Right ventricle myocardium superior (tissue), 1 donor: ENCODE data around the gene PURA. TPM values are rescaled to one million over a fixed set of nuclear protein-coding genes. Genes with fewer than 3 reads are reported as not detected.

Source experiments
- ATAC-seq: fragments of 200-7000 bp; cut with Tn5 transposase; one replicate; pipeline ENCODE4 v1.9.1; 2020; ENCODE audit warnings: mild to moderate bottlenecking; ENCODE audit not compliant: poor library complexity
- DNase-seq: peaks from one replicate; pipeline ENCODE4 v3.0.0-alpha.2; 2020
- intact Hi-C: fragments of 100-400 bp; cut with DNase I; formaldehyde crosslinking; loops from one replicate; pipeline ENCODE4 v1.11.2; 2022
- total RNA-seq: library from RNA; stranded (reverse); fragmentation: NEBNext Ultra II Directional; extraction: Animal tissue kit (Norgen Biotek cat#: 25700); gene quantifications from one replicate; pipeline ENCODE4 v1.2.1, GENCODE V29; 2021
- donor health status: DM: no; HTN: yes; CAD: no; lungs with severe emphysema.

The PURA gene
- total RNA-seq, 1 donor from 2014 or later = 22.2 TPM

DNA sequence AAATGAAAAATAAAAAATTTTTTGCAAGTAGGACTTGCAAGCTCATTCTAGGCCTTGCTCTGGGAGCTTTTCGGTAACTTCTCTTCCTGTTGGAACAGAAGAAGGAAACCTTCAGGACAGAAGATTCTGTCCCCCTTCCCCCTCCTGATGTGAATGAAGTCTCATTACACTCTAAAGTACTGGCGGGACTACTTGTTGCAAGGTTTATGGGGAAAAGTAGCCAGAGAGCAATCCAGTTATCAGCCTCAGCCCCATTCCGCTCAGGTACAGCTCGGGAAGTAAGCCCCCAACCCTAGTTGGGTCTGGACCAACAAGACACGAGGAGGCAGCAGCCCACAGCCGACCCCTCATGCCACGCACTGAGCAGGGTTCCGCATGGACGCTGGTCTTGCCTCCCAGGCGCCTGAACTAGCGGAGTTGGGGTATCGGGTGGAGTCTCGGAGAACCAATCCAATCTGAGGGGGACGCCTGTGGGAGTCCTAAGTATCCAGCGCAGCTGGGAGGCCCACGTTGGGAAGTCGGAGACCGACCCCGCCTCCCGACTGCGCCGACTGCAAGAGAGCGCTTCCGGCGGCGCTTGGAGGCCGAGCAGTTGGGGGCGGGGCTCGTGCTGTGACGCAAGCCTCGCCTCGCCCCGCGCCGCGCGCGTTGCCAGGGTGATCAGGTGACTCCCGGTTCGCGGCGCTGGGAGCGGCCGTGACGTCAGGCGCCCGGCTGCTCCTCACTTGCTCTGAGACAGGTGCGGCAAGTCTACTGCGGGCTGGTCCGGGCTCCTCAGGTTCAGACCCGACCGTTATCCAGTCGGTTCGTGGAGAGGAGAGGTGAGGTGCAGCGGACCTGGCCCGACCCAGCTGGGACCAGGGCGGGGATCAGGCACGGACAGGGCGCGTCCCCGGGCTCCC lies 60.8 kb downstream of the PURA start, which contains the start of gene CYSTM1:
Gene CYSTM1 (plus strand): TSS at position 724 of the 902 bp plus-strand sequence. CDS start 19,278 bp downstream, outside the sequence.
- intact Hi-C loops = loop anchor here (5.0 kb wide), 2 partner anchors 68 to 173 kb away; partner anchors contain the start of gene HBEGF
- ATAC-seq (peak; percentile 96), DNase-seq (peak; percentile 98)

Other genes with a start within 250 kb of the PURA start
- gene NRG2, start 70.8 kb upstream of the PURA start, total RNA-seq = 2.1 TPM
- gene IGIP, start 11.8 kb downstream of the PURA start, total RNA-seq = 10.4 TPM
- gene CYSTM1, start 61.1 kb downstream of the PURA start, total RNA-seq = 58.3 TPM
- 68.7 TPM for gene PFDN1, start 189.0 kb downstream of the PURA start, total RNA-seq
- gene HBEGF, start 232.5 kb downstream of the PURA start, total RNA-seq = 21.7 TPM
- gene SLC4A9, start 246.1 kb downstream of the PURA start, total RNA-seq = not detected